Measurements from ENCODE around the gene FHIT.
"Not testable (repeated sequence)": the region's sequence is repeated elsewhere in the genome, so short reads cannot be mapped to it uniquely, and the experiment has no call there.

The FHIT gene

GRCh38 chr3:61065451-61066011, 185.7 kb downstream of the FHIT start:
- no peak for DNase-seq (ENCODE audit: extremely low read depth in 1 of 2, low read depth in 1 of 2)

- no peak for DNase-seq (ENCODE audit: extremely low read depth in 1 of 2, low read depth in 1 of 2)
Measured at GRCh38 chr3:61061092-61061723, 190.0 kb downstream of the FHIT start.

- DNase-seq (ENCODE audit: extremely low read depth in 1 of 2, low read depth in 1 of 2): no peak
Measured at GRCh38 chr3:61060411-61060861, 190.8 kb downstream of the FHIT start.

- no peak for DNase-seq (ENCODE audit: extremely low read depth in 1 of 2, low read depth in 1 of 2)
Measured at GRCh38 chr3:61058836-61059235, 192.4 kb downstream of the FHIT start.

GRCh38 chr3:61057464-61057863, 193.8 kb downstream of the FHIT start:
- DNase-seq (ENCODE audit: extremely low read depth in 1 of 2, low read depth in 1 of 2): no peak

- no peak for DNase-seq (ENCODE audit: extremely low read depth in 1 of 2, low read depth in 1 of 2)
Measured at GRCh38 chr3:61055447-61055846, 195.8 kb downstream of the FHIT start.

GRCh38 chr3:61053781-61054496, 197.3 kb downstream of the FHIT start:
- DNase-seq (ENCODE audit: extremely low read depth in 1 of 2, low read depth in 1 of 2): no peak

GRCh38 chr3:61052851-61053250, 198.4 kb downstream of the FHIT start:
- no peak for DNase-seq (ENCODE audit: extremely low read depth in 1 of 2, low read depth in 1 of 2)

GRCh38 chr3:61051666-61052065, 199.6 kb downstream of the FHIT start:
- DNase-seq (ENCODE audit: extremely low read depth in 1 of 2, low read depth in 1 of 2): no peak

- DNase-seq (ENCODE audit: extremely low read depth in 1 of 2, low read depth in 1 of 2): not testable (repeated sequence)
Measured at GRCh38 chr3:61045169-61045568, 206.1 kb downstream of the FHIT start.

GRCh38 chr3:61043156-61043555, 208.1 kb downstream of the FHIT start:
- no peak for DNase-seq (ENCODE audit: extremely low read depth in 1 of 2, low read depth in 1 of 2)

GRCh38 chr3:61040618-61041017, 210.6 kb downstream of the FHIT start:
- no peak for DNase-seq (ENCODE audit: extremely low read depth in 1 of 2, low read depth in 1 of 2)

- no peak for DNase-seq (ENCODE audit: extremely low read depth in 1 of 2, low read depth in 1 of 2)
Measured at GRCh38 chr3:61035573-61035972, 215.7 kb downstream of the FHIT start.

GRCh38 chr3:61032991-61033390, 218.3 kb downstream of the FHIT start:
- DNase-seq (ENCODE audit: extremely low read depth in 1 of 2, low read depth in 1 of 2): no peak

- no peak for DNase-seq (ENCODE audit: extremely low read depth in 1 of 2, low read depth in 1 of 2)
Measured at GRCh38 chr3:61031503-61031902, 219.7 kb downstream of the FHIT start.

GRCh38 chr3:61030469-61031035, 220.7 kb downstream of the FHIT start:
- DNase-seq (ENCODE audit: extremely low read depth in 1 of 2, low read depth in 1 of 2): no peak

- no peak for DNase-seq (ENCODE audit: extremely low read depth in 1 of 2, low read depth in 1 of 2)
Measured at GRCh38 chr3:61029194-61029593, 222.1 kb downstream of the FHIT start.

- DNase-seq (ENCODE audit: extremely low read depth in 1 of 2, low read depth in 1 of 2): no peak
Measured at GRCh38 chr3:61018807-61019206, 232.4 kb downstream of the FHIT start.

- DNase-seq (ENCODE audit: extremely low read depth in 1 of 2, low read depth in 1 of 2): not testable (repeated sequence)
Measured at GRCh38 chr3:61017028-61017427, 234.2 kb downstream of the FHIT start.

GRCh38 chr3:61015859-61016258, 235.4 kb downstream of the FHIT start:
- DNase-seq (ENCODE audit: extremely low read depth in 1 of 2, low read depth in 1 of 2): no peak

- no peak for DNase-seq (ENCODE audit: extremely low read depth in 1 of 2, low read depth in 1 of 2)
Measured at GRCh38 chr3:61015408-61015807, 235.8 kb downstream of the FHIT start.

- DNase-seq (ENCODE audit: extremely low read depth in 1 of 2, low read depth in 1 of 2): no peak
Measured at GRCh38 chr3:61008998-61009380, 242.3 kb downstream of the FHIT start.

Measured in stimulated activated CD8-positive, alpha-beta memory T cell treated with anti-CD3 and anti-CD28 coated beads, Interleukin-7, amount 100 ng/mL, for 48 hours (primary cell).